COLO668 (cell line): ENCODE measurements around the gene RUBCN.
"Not testable (repeated sequence)": the region's sequence is repeated elsewhere in the genome, so short reads cannot be mapped to it uniquely, and the experiment has no call there.

Source experiments
- DNase-seq: peaks from one replicate; lab custom pipeline; 2025; ENCODE audit not compliant: unreplicated experiment; lab: John Stamatoyannopoulos, UW

Gene RUBCN

GRCh38 chr3:197734667-197735318 is 1.9 kb downstream of the RUBCN start:
- DNase-seq, result no peak

GRCh38 chr3:197733042-197733441 is 3.7 kb downstream of the RUBCN start:
- no peak for DNase-seq

GRCh38 chr3:197731483-197731882 is 5.2 kb downstream of the RUBCN start:
- not testable (repeated sequence) for DNase-seq

- DNase-seq, result not testable (repeated sequence)
These were observed 5.9 kb downstream of the RUBCN start for GRCh38 chr3:197730770-197731169.

GRCh38 chr3:197730200-197730599 is 6.5 kb downstream of the RUBCN start:
- no peak for DNase-seq

GRCh38 chr3:197728487-197728886 is 8.2 kb downstream of the RUBCN start:
- DNase-seq, result no peak

GRCh38 chr3:197727878-197728277 is 8.8 kb downstream of the RUBCN start:
- not testable (repeated sequence) for DNase-seq

GRCh38 chr3:197722734-197723133 is 14.0 kb downstream of the RUBCN start:
- DNase-seq, result no peak

- DNase-seq, result no peak
These were observed 16.0 kb downstream of the RUBCN start for GRCh38 chr3:197720694-197721093.

GRCh38 chr3:197718891-197719290 is 17.8 kb downstream of the RUBCN start:
- DNase-seq, result no peak

- no peak for DNase-seq
These were observed 22.5 kb downstream of the RUBCN start for GRCh38 chr3:197714251-197714650.

GRCh38 chr3:197713477-197713822 is 23.3 kb downstream of the RUBCN start:
- no peak for DNase-seq

GRCh38 chr3:197711973-197712707 is 24.6 kb downstream of the RUBCN start:
- no peak for DNase-seq

GRCh38 chr3:197710965-197711364 is 25.7 kb downstream of the RUBCN start:
- not testable (repeated sequence) for DNase-seq

- DNase-seq, result no peak
These were observed 27.6 kb downstream of the RUBCN start for GRCh38 chr3:197709135-197709534.

GRCh38 chr3:197706658-197707057 is 30.0 kb downstream of the RUBCN start:
- DNase-seq, result no peak

GRCh38 chr3:197701841-197702240 is 34.9 kb downstream of the RUBCN start:
- no peak for DNase-seq

GRCh38 chr3:197700095-197700494 is 36.6 kb downstream of the RUBCN start:
- no peak for DNase-seq

GRCh38 chr3:197697355-197697754 is 39.3 kb downstream of the RUBCN start:
- no peak for DNase-seq

GRCh38 chr3:197694251-197694650 is 42.5 kb downstream of the RUBCN start:
- DNase-seq, result no peak

GRCh38 chr3:197692641-197693040 is 44.1 kb downstream of the RUBCN start:
- no peak for DNase-seq

GRCh38 chr3:197690754-197691153 is 46.0 kb downstream of the RUBCN start:
- no peak for DNase-seq

GRCh38 chr3:197687570-197687969 is 49.1 kb downstream of the RUBCN start:
- DNase-seq, result no peak
